GM12873 (cell line): ENCODE measurements around the gene TDRD3.

Source experiments
- TF ChIP-seq, protein P1 (sequence below): IDR thresholded peaks from 2 replicates; pipeline ENCODE4 v1.5.1; 2012; ENCODE audit warnings: low read depth, mild to moderate bottlenecking, moderate library complexity, low read length, control low read depth; ENCODE audit not compliant: insufficient read depth; ENCODE audit errors: missing control alignments

Gene TDRD3

GRCh38 chr13:60584976-60585375 is 188.0 kb downstream of the TDRD3 start:
- TF ChIP-seq, protein P1, sequence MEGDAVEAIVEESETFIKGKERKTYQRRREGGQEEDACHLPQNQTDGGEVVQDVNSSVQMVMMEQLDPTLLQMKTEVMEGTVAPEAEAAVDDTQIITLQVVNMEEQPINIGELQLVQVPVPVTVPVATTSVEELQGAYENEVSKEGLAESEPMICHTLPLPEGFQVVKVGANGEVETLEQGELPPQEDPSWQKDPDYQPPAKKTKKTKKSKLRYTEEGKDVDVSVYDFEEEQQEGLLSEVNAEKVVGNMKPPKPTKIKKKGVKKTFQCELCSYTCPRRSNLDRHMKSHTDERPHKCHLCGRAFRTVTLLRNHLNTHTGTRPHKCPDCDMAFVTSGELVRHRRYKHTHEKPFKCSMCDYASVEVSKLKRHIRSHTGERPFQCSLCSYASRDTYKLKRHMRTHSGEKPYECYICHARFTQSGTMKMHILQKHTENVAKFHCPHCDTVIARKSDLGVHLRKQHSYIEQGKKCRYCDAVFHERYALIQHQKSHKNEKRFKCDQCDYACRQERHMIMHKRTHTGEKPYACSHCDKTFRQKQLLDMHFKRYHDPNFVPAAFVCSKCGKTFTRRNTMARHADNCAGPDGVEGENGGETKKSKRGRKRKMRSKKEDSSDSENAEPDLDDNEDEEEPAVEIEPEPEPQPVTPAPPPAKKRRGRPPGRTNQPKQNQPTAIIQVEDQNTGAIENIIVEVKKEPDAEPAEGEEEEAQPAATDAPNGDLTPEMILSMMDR: no peak

DNA sequence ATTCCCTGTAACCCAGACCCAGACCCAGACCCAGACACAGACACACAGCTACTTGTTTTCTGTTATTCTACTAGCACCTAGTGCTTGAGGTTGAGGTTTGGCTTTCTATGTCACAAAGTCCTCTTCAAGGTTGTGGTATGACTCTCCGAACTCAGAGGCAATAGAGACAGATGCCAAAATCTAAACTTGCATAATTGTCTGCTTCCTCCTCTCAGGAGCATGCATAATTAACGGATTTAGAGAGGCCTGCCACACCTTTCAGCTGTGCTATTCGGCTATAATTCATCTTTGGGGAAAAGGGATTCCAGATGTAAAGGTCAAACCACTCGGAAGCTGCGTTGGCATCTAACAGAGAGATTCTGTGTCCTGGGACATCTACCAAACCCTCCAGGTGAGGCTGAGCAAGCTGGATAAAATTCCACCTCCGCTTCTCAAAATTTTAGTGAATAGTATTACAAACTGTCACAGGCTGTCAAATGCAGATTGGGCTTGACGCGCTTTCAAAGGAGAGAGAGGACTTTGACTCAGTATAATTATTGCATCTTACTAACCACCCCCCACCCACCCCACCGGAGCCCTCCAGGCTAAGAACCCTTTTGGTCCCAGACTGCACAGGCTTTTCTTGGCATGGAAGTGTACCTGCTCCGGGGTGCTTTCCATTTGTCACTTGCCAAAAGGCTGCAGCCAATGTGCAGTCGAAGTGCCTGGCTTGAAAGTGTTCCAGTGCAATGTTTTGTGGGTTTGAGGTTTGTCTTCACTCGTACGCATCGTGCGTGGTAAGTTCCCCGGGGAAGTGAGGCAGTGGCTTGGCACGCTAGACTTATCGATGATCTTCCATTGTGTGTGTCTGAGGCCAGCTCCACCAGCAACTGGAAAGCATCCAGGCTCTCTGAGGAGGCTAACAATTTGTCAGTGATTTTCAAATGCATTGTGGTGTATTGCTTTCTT is 194.1 kb downstream of the TDRD3 start:
- TF ChIP-seq, protein P1: no peak

DNA sequence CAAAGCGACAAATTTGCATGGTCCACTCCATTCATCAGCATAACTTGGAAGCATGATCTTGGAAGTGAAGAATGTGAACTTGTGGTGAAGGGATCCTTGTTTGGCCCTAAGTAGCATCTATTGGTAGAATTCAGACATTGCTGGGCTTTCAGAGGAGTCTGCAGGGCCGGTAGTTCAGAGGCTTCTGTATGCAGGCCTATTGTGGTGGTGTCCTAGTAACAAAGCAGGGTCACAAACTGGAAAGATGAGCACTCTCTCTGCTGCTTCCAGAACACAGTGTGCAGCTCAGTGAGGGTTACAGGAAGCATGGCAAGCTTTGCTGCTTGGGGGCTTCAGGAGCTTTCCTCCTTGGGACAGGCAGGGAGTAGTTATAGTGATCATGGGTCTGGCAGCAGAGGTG is 206.0 kb downstream of the TDRD3 start:
- TF ChIP-seq, protein P1: no peak

DNA sequence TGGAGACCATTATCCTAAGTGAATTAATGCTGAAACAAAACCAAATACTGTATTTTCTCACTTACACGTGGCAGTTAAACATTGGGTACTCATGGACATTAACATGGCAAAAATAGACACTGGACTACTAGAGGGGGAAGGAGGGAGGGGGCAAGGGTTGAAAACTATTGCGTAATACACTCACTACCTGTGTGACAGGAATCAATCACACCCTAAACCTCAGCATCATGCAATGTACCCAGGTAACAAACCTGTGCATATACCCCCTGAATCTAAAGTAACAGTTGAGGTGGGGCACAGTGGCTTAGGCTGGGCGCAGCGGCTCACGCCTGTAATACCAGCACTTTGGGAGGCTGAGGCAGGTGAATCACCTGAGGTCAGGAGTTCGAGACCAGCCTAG is 207.0 kb downstream of the TDRD3 start:
- TF ChIP-seq, protein P1: no peak

GRCh38 chr13:60608954-60609353 is 211.9 kb downstream of the TDRD3 start:
- TF ChIP-seq, protein P1: no peak

DNA sequence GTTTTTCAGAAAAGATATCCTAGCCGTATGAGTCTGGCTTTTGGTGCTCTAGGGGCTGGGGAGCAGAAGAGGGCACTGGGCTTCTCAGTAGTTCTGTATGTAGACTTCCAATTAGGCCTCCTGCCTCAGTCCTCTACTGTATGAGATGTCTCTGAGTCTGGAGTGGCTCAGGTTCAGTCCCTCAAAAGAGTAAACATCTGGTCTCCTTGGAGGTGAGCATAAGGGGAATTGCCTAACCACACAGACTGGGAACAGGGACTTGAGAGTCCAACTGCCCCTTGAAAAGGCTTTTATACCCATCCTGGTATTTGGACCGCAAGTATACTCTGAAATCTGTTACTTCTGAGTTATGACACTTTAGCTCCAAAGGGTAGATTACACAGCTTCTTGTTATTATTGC is 214.5 kb downstream of the TDRD3 start:
- TF ChIP-seq, protein P1: no peak

DNA sequence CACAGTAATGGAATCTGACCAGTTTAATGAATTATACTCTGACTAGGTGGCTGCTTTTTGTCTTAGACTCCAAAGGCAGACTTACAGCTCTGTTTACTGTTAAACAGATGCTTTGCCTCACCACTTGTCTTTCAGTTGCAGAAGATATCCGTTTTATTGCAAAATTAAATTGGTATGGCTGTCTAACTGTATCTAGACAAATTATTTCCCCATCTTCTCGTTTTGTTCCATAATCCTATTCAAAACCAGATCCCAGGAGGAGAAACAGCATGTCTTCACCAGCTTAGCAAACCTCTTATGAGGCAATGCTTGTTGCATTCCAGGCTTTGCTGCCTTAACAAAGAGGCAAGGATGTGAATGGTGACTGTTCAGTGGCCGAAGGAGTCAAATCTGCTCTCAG is 215.6 kb downstream of the TDRD3 start:
- TF ChIP-seq, protein P1: no peak
